Aorta (tissue), 5 donors: ENCODE results near the gene ZFYVE1. TPM values are rescaled to one million over a fixed set of nuclear protein-coding genes. Genes with fewer than 3 reads are reported as not detected.
"Not testable (repeated sequence)": the region's sequence is repeated elsewhere in the genome, so short reads cannot be mapped to it uniquely, and the experiment has no call there.

ENCODE experiments used
- ATAC-seq: fragments of 200-7000 bp; cut with Tn5 transposase; one replicate; pipeline ENCODE4 v1.9.1; 2022; ENCODE audit warnings: moderate library complexity; ENCODE audit not compliant: low FRiP score
- DNase-seq, 2 donors: peaks; one replicate each; pipeline ENCODE4 v3.0.0-alpha.2; 2020
- H3K27ac ChIP-seq, 2 donors: one replicate each; pipeline ENCODE4 v1.5.1; 2013; ENCODE audit warnings: low read length in 2 of 2, mild to moderate bottlenecking in 2 of 2, moderate library complexity in 2 of 2, control low read depth in 1 of 2, inconsistent platforms in 1 of 2, low read depth in 1 of 2
- H3K27me3 ChIP-seq, 2 donors: one replicate each; pipeline ENCODE4 v1.6.1; 2013; ENCODE audit warnings: control low read depth in 1 of 2, low read length in 1 of 2, mild to moderate bottlenecking in 1 of 2, moderate library complexity in 1 of 2; ENCODE audit not compliant: insufficient read depth in 2 of 2, control insufficient read depth in 1 of 2
- H3K36me3 ChIP-seq, 2 donors: one replicate each; pipeline ENCODE4 v1.6.1; 2013; ENCODE audit warnings: control low read depth in 1 of 2, low read length in 1 of 2, mild to moderate bottlenecking in 1 of 2; ENCODE audit not compliant: insufficient read depth in 2 of 2, control insufficient read depth in 1 of 2
- H3K4me1 ChIP-seq, 2 donors: one replicate each; pipeline ENCODE4 v1.6.1; 2013; ENCODE audit warnings: low read length in 2 of 2, control low read depth in 1 of 2, mild to moderate bottlenecking in 1 of 2, moderate library complexity in 1 of 2; ENCODE audit not compliant: insufficient read depth in 2 of 2, control insufficient read depth in 1 of 2
- H3K4me3 ChIP-seq, 2 donors: one replicate each; pipeline ENCODE4 v1.5.1; 2013; ENCODE audit warnings: low read length in 2 of 2, control low read depth in 1 of 2, mild to moderate bottlenecking in 1 of 2
- H3K9me3 ChIP-seq: one replicate; pipeline ENCODE4 v1.6.1; 2013; ENCODE audit warnings: mild to moderate bottlenecking, low read length; ENCODE audit not compliant: control insufficient read depth
- WGBS, 2 donors: extraction: QIAGEN DNeasy Blood & Tissue Kit; methylation state at CpG; one replicate each; pipeline ENCODE4 v1.1.7; 2013; 5-methylcytosine and 5-hydroxymethylcytosine counted together
- intact Hi-C, 2 donors: fragments of 100-400 bp; cut with DNase I; formaldehyde crosslinking; loops; one replicate each; pipeline versions ENCODE4 v1.14.2 to v1.15.0; 2022
- polyA plus RNA-seq, 2 donors: library from polyadenylated mRNA; stranded (reverse); fragments of 200-250 nt; gene quantifications; one replicate each; pipeline ENCODE4 v1.2.3, GENCODE V29; 2013
- total RNA-seq, 2 donors: library from RNA; stranded (reverse); fragmentation: NEBNext Ultra II Directional; extraction: Animal tissue kit (Norgen Biotek cat#: 25700); gene quantifications; one replicate each; pipeline ENCODE4 v1.2.1, GENCODE V29; 2021
- donor health status: healthy with polysubstance abuse.
- donor health status: Bipolar disorder and iron deficiency.
- donor health status: DM: no; HTN: no; CAD: no.
- donor health status: DM: no; HTN: no; CAD: no.
- donor health status: DM: yes; HTN: yes; CAD: no.

ZFYVE1 gene
- total and polyA plus RNA-seq, 4 donors: 4.8 to 25.2 (median 11.9) TPM

GRCh38 chr14:73014105-73014504 is 12.8 kb downstream of the ZFYVE1 start:
- no peaks in the 10 kb centered on the region for H3K36me3 ChIP-seq
- no peak overlapping the region for H3K27ac ChIP-seq
- no peak for ATAC-seq
- H3K9me3 ChIP-seq: no peaks in the 10 kb centered on the region
- H3K4me3 ChIP-seq: no peak overlapping the region
- peaks cover 0 to 2% of the 10 kb centered on the region in 2 donors for H3K4me1 ChIP-seq
- intact Hi-C loops: no loop called here
- no peaks in the 10 kb centered on the region for H3K27me3 ChIP-seq
- no peak for DNase-seq
- 92 to 94% methylated on average over 2 of the region's 2 CpGs for WGBS, 2 donors

- ATAC-seq, H3K9me3 ChIP-seq, H3K27ac ChIP-seq, H3K36me3 ChIP-seq, H3K27me3 ChIP-seq, H3K4me3 ChIP-seq, intact Hi-C loops, H3K4me1 ChIP-seq, DNase-seq: not testable (repeated sequence)
- WGBS, 2 donors: 92% methylated on average over 7 of the region's 7 CpGs
Measured at GRCh38 chr14:73011189-73011588, 15.7 kb downstream of the ZFYVE1 start.

- ATAC-seq (no peak), DNase-seq (no peak)
- intact Hi-C loops: no loop called here
- Histone ChIP-seq H3K4me3 (no peak overlapping the region), H3K9me3 (no peaks in the 10 kb centered on the region), H3K4me1 (no peaks in the 10 kb centered on the region), H3K36me3 (no peaks in the 10 kb centered on the region), H3K27me3 (no peaks in the 10 kb centered on the region), H3K27ac (no peak overlapping the region)
- WGBS, 2 donors: 45 to 58% methylated on average over 1 of the region's 1 CpG
Measured at GRCh38 chr14:73008501-73008900, 18.4 kb downstream of the ZFYVE1 start.

GRCh38 chr14:73007835-73008234 is 19.1 kb downstream of the ZFYVE1 start:
- 91 to 94% methylated on average over 5 of the region's 5 CpGs for WGBS, 2 donors
- no peaks in the 10 kb centered on the region for H3K4me1 ChIP-seq
- intact Hi-C loops: no loop called here
- H3K4me3 ChIP-seq: no peak overlapping the region
- DNase-seq: no peak
- no peaks in the 10 kb centered on the region for H3K9me3 ChIP-seq
- H3K27ac ChIP-seq: no peak overlapping the region
- no peak for ATAC-seq
- H3K27me3 ChIP-seq: no peaks in the 10 kb centered on the region
- H3K36me3 ChIP-seq: no peaks in the 10 kb centered on the region

GRCh38 chr14:73004641-73005040 is 22.3 kb downstream of the ZFYVE1 start:
- intact Hi-C loops: not testable (repeated sequence)
- WGBS, 2 donors: 82 to 84% methylated on average over 9 of the region's 9 CpGs

DNA sequence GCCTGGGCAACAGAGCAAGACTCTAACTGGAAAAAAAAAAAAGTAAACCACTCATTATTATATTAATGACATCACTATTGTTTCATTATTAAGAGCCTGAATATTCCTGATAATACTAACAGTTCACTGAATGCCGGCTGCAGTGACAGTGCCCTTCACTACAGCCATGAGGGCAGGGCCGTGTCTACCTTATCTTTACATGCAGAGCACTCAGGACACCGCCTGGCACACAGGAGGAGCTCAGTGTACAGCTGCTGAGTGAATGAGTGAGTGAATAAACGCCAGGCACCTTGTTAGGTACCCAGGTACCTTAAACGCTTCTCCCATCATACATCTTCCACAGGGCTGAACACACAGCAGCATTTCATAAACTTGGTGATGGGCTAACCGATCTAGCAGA is 23.2 kb downstream of the ZFYVE1 start:
- 93 to 95% methylated on average over 6 of the region's 6 CpGs for WGBS, 2 donors
- no peaks in the 10 kb centered on the region for H3K9me3 ChIP-seq
- intact Hi-C loops: no loop called here
- no peaks in the 10 kb centered on the region for H3K27me3 ChIP-seq
- no peak overlapping the region for H3K4me3 ChIP-seq
- DNase-seq (no peak), ATAC-seq (no peak)
- no peaks in the 10 kb centered on the region for H3K36me3 ChIP-seq
- no peaks in the 10 kb centered on the region for H3K4me1 ChIP-seq
- no peak overlapping the region for H3K27ac ChIP-seq

More at GRCh38 chr14:73004641-73005040, 22.3 kb downstream of the ZFYVE1 start:
- H3K36me3 ChIP-seq, ATAC-seq, H3K4me3 ChIP-seq, H3K9me3 ChIP-seq, H3K27ac ChIP-seq, H3K4me1 ChIP-seq, DNase-seq, H3K27me3 ChIP-seq: not testable (repeated sequence)

DNA sequence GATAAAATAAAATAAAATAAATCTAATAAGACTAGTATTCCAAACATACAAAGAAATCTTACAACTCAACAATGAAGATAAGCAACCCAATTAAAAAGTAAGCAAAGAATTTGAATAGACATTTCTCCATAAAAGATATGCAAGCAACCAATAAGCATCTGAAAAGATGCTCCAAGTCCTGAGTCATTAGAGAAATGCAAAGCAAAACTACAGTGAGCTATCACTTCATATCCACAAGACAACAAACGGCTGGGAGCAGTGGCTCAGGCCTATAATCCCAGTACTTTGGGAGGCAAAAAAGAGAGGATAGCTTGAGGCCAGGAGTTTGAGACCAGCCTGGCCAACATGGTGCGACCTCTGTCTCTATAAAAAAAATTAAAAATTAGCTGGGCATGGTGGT is 26.8 kb downstream of the ZFYVE1 start:
- H3K36me3 ChIP-seq: peaks cover 7 to 16% of the 10 kb centered on the region in 2 donors
- no peak for DNase-seq
- 91 to 92% methylated on average over 2 of the region's 2 CpGs for WGBS, 2 donors
- no peaks in the 10 kb centered on the region for H3K9me3 ChIP-seq
- H3K27me3 ChIP-seq: no peaks in the 10 kb centered on the region
- H3K4me3 ChIP-seq: no peak overlapping the region
- no peaks in the 10 kb centered on the region for H3K4me1 ChIP-seq
- H3K27ac ChIP-seq: no peak overlapping the region
- intact Hi-C loops: no loop called here
- ATAC-seq: no peak

DNA sequence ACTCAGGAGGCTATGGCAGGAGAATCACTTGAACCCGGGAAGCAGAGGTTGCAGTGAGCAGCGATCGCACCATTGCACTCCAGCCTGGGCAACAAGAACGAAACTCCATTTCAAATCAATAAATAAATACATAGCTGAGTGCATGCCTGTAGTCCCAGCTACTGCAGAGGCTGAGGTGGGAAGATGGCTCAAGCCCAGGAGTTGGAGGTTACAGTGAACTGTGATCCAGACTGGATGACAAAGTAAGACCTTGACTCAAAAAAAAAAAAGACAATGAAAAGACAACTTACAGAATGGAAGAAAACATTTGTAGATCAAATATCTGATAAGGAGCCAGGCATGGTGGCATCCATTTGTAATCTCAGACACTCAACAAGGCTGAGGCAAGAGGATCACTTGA is 27.6 kb downstream of the ZFYVE1 start:
- no peak for ATAC-seq
- H3K9me3 ChIP-seq: no peaks in the 10 kb centered on the region
- DNase-seq: no peak
- H3K27ac ChIP-seq: no peak overlapping the region
- H3K4me3 ChIP-seq: no peak overlapping the region
- WGBS, 2 donors: 96 to 97% methylated on average over 4 of the region's 4 CpGs
- no peaks in the 10 kb centered on the region for H3K4me1 ChIP-seq
- peaks cover 7 to 16% of the 10 kb centered on the region in 2 donors for H3K36me3 ChIP-seq
- H3K27me3 ChIP-seq: no peaks in the 10 kb centered on the region
- intact Hi-C loops: no loop called here

DNA sequence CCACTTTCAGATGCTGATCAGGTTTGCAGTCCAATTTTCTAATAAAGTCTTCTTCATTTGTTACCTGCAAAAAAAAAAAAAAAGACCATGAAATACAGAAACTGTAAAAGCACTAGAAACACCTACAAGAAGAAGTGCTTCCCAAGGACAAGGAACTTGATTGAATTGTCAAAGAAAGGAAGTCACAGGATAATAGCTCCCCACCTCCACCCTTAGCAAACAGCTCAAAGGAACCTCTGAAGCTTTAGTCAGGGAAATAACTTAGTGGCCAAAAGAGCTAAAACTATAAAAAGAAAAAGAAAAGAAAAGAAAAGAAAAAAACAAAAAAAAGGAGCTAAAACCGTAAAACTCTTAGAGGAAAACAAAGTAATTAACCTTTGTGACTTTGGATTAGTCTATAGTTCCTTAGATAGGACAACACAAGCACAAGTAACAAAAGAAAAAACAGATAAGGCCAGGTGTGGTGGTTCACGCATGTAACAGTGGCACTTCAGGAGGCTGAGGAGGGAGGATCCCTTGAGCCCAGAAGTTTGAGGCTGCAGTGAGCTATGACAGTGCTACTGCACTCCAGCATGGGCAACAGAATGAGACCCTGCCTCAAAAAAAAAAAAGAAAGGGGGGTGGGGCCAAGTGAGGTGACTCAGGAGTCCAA is 28.5 kb downstream of the ZFYVE1 start:
- peaks cover 7 to 16% of the 10 kb centered on the region in 2 donors for H3K36me3 ChIP-seq
- intact Hi-C loops: no loop called here
- no peaks in the 10 kb centered on the region for H3K4me1 ChIP-seq
- DNase-seq (no peak), ATAC-seq (no peak)
- 83 to 84% methylated on average over 2 of the region's 2 CpGs for WGBS, 2 donors
- H3K4me3 ChIP-seq: no peak overlapping the region
- H3K27ac ChIP-seq: no peak overlapping the region
- H3K27me3 ChIP-seq: no peaks in the 10 kb centered on the region
- H3K9me3 ChIP-seq: no peaks in the 10 kb centered on the region
